Left ventricle myocardium superior (tissue), 1 donor: ENCODE measurements around the gene TLE2. TPM values are rescaled to one million over a fixed set of nuclear protein-coding genes. Genes with fewer than 3 reads are reported as not detected.
"Not testable (repeated sequence)": the region's sequence is repeated elsewhere in the genome, so short reads cannot be mapped to it uniquely, and the experiment has no call there.

Source experiments
- ATAC-seq: fragments of 200-7000 bp; cut with Tn5 transposase; one replicate; pipeline ENCODE4 v1.9.1; 2020; ENCODE audit warnings: mild to moderate bottlenecking, moderate library complexity
- DNase-seq: peaks from one replicate; pipeline ENCODE4 v3.0.0-alpha.2; 2020
- intact Hi-C: fragments of 100-400 bp; cut with micrococcal nuclease; formaldehyde crosslinking; loops from one replicate; pipeline ENCODE4 v1.11.0; 2022
- total RNA-seq: library from RNA; stranded (reverse); fragmentation: NEBNext Ultra II Directional; extraction: Animal tissue kit (Norgen Biotek cat#: 25700); gene quantifications from one replicate; pipeline ENCODE4 v1.2.1, GENCODE V29; 2021
- donor health status: DM: no; HTN: yes; CAD: no; lungs with severe emphysema.

TLE2 gene
- total RNA-seq, 1 donor from 2014 or later = 66.5 TPM

- intact Hi-C loops = no loop called here
- ATAC-seq (no peak), DNase-seq (no peak)
These were observed 35.5 kb downstream of the TLE2 start for GRCh38 chr19:2993579-2993978.

- no peak for ATAC-seq
- intact Hi-C loops = no loop called here
These were observed 36.1 kb downstream of the TLE2 start for GRCh38 chr19:2992958-2993357.

GRCh38 chr19:2992333-2992732 is 36.7 kb downstream of the TLE2 start:
- DNase-seq, intact Hi-C loops, ATAC-seq: not testable (repeated sequence)

More at GRCh38 chr19:2992958-2993357, 36.1 kb downstream of the TLE2 start:
- no peak for DNase-seq

- no peak for ATAC-seq
- intact Hi-C loops = no loop called here
- DNase-seq = no peak
These were observed 39.7 kb downstream of the TLE2 start for GRCh38 chr19:2989236-2989946.

- intact Hi-C loops = no loop called here
- DNase-seq (no peak), ATAC-seq (no peak)
These were observed 40.5 kb downstream of the TLE2 start for GRCh38 chr19:2988568-2988967.

- no peak for DNase-seq
- ATAC-seq = no peak
- intact Hi-C loops = no loop called here
These were observed 41.3 kb downstream of the TLE2 start for GRCh38 chr19:2987797-2988196.

GRCh38 chr19:2986951-2987524 is 42.0 kb downstream of the TLE2 start:
- ATAC-seq (no peak), DNase-seq (no peak)
- intact Hi-C loops = no loop called here

- intact Hi-C loops = no loop called here
- no peak for DNase-seq
These were observed 44.9 kb downstream of the TLE2 start for GRCh38 chr19:2984215-2984528.

GRCh38 chr19:2983351-2984214 is 45.5 kb downstream of the TLE2 start:
- peak; percentile 64 for ATAC-seq
- peak; percentile 76 for DNase-seq
- intact Hi-C loops = no loop called here

More at GRCh38 chr19:2984215-2984528, 44.9 kb downstream of the TLE2 start:
- no peak for ATAC-seq

- peak; percentile 95 for DNase-seq
- peak; percentile 87 for ATAC-seq
- intact Hi-C loops = no loop called here
These were observed 46.1 kb downstream of the TLE2 start for GRCh38 chr19:2982983-2983350.

- no peak for ATAC-seq
- DNase-seq = no peak
- intact Hi-C loops = no loop called here
These were observed 46.5 kb downstream of the TLE2 start for GRCh38 chr19:2982561-2982960.

- ATAC-seq (no peak), DNase-seq (no peak)
- intact Hi-C loops = no loop called here
These were observed 47.2 kb downstream of the TLE2 start for GRCh38 chr19:2981898-2982297.

GRCh38 chr19:2978772-2979171 is 50.3 kb downstream of the TLE2 start:
- ATAC-seq = no peak
- intact Hi-C loops = no loop called here

GRCh38 chr19:2978166-2978767 is 50.8 kb downstream of the TLE2 start:
- intact Hi-C loops = no loop called here
- no peak for DNase-seq
- ATAC-seq = no peak

More at GRCh38 chr19:2978772-2979171, 50.3 kb downstream of the TLE2 start:
- no peak for DNase-seq

GRCh38 chr19:2977746-2978138 is 51.3 kb downstream of the TLE2 start:
- ATAC-seq (no peak), DNase-seq (no peak)
- intact Hi-C loops = no loop called here

GRCh38 chr19:2977001-2977745 is 51.9 kb downstream of the TLE2 start, which contains the start of gene TLE6:
Gene TLE6 (plus strand): TSS chr19:2977564. CDS start chr19:2978234, 670 bp downstream.
- DNase-seq = peak; percentile 98
- intact Hi-C loops = no loop called here
- ATAC-seq = peak; percentile 92

- DNase-seq = no peak
- intact Hi-C loops = no loop called here
- ATAC-seq = no peak
These were observed 52.5 kb downstream of the TLE2 start for GRCh38 chr19:2976609-2977000.

GRCh38 chr19:2974342-2975041 is 54.6 kb downstream of the TLE2 start:
- DNase-seq (peak; percentile 55), ATAC-seq (peak; percentile 33)
- intact Hi-C loops = no loop called here
